Measurements from ENCODE around the gene EFCAB5. TPM values are rescaled to one million over a fixed set of nuclear protein-coding genes. Genes with fewer than 3 reads are reported as not detected.

The EFCAB5 gene
- total and polyA plus RNA-seq, 4 donors: under 0.01 to 0.05 TPM; not detected in 2

- TF ChIP-seq MAX (IDR thresholded peaks at IDR 0.05) (no peak), RXRA (IDR thresholded peaks at IDR 0.05) (no peak), FOXA1 (IDR thresholded peaks at IDR 0.05) (no peak), FOXA2 (IDR thresholded peaks at IDR 0.05) (no peak), SP1 (IDR thresholded peaks at IDR 0.05) (no peak), EGR1 (IDR thresholded peaks at IDR 0.05; ENCODE audit: low read depth in 2 of 2) (no peak)
These were observed 120.9 kb downstream of the EFCAB5 start (continued) for GRCh38 chr17:30062372-30062771.

DNA sequence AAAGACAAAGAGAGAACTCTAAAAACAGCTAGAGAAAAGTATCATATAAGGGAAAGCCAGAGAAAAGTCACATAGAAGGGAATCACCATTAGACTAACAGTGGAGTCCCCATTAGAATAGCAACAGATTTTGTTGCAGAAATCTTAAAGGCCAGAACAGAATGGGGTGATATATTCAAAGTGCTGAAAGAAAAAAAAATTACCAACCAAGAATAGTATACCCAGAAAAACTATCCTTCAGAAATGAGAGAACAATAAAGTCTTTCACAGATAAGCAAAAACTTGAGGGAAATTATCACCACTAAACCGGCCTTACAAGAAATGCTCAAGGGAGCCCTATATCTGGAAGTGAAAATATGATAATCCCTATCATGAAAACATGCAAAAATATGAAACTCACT, 123.3 kb downstream of the EFCAB5 start:
- no peak overlapping the region for H3K27ac ChIP-seq (ENCODE audit: low read depth in 1 of 2, low read length in 2 of 2)
- H3K4me1 ChIP-seq (ENCODE audit: control insufficient read depth in 4 of 4, insufficient read depth in 4 of 4, low read length in 3 of 4): no peaks in the 10 kb centered on the region
- no peak for DNase-seq (ENCODE audit: low spot score)
- H3K9ac ChIP-seq (ENCODE audit: low read depth in 1 of 2, low read length in 2 of 2): no peak overlapping the region
- no peaks in the 10 kb centered on the region for H3K36me3 ChIP-seq (ENCODE audit: control insufficient read depth in 4 of 4, insufficient read depth in 3 of 4, low read depth in 1 of 4, low read length in 3 of 4)
- peaks cover 2 to 24% (median 5%) of the 10 kb centered on the region in 4 donors for H3K9me3 ChIP-seq (ENCODE audit: control insufficient read depth in 4 of 4, low read length in 3 of 4)
- H3K27me3 ChIP-seq (ENCODE audit: control insufficient read depth in 4 of 4, insufficient read depth in 4 of 4, low read length in 3 of 4): peaks cover 0 to 5% (median 0%) of the 10 kb centered on the region in 4 donors
- WGBS: 75% methylated on average over 1 of the region's 1 CpG
- no peak overlapping the region for H3K4me3 ChIP-seq (ENCODE audit: low read depth in 1 of 3, low read length in 3 of 3)
- no peak for TF ChIP-seq REST (IDR thresholded peaks at IDR 0.05)
- TF ChIP-seq HNF4A (conservative IDR thresholded peaks at IDR 0.05): no peak
- TF ChIP-seq FOXA2 (IDR thresholded peaks at IDR 0.05): no peak
- TF ChIP-seq EGR1 (IDR thresholded peaks at IDR 0.05; ENCODE audit: low read depth in 2 of 2): no peak
- no peak for TF ChIP-seq RAD21 (IDR thresholded peaks at IDR 0.05)
- TF ChIP-seq CTCF (IDR thresholded peaks at IDR 0.05; ENCODE audit: low read depth, low read length, missing input control): no peak
- TF ChIP-seq JUND (IDR thresholded peaks at IDR 0.05): no peak
- no peak for TF ChIP-seq RXRA (IDR thresholded peaks at IDR 0.05)

DNA sequence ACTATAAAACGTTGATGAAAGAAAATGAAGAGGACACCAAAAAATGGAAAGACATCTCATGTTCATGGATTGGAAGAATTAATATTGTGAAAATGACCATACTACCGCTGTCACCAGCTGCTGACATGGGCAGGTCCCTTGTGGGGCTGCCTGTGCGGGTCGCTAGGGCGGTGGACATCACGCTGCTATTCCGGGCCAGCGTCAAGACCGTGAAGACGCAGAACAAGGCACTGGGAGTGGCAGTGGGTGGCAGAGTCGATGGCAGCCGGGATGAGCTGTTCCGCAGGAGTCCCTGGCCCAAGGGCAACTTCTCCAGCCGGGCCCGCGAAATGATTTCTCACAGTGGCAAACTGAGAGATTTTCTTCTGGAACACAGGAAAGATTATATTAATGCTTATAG, 127.0 kb downstream of the EFCAB5 start:
- H3K36me3 ChIP-seq (ENCODE audit: control insufficient read depth in 4 of 4, insufficient read depth in 3 of 4, low read depth in 1 of 4, low read length in 3 of 4): no peaks in the 10 kb centered on the region
- peaks cover 2 to 17% (median 3%) of the 10 kb centered on the region in 4 donors for H3K9me3 ChIP-seq (ENCODE audit: control insufficient read depth in 4 of 4, low read length in 3 of 4)
- H3K4me1 ChIP-seq (ENCODE audit: control insufficient read depth in 4 of 4, insufficient read depth in 4 of 4, low read length in 3 of 4): no peaks in the 10 kb centered on the region
- no peak overlapping the region for H3K9ac ChIP-seq (ENCODE audit: low read depth in 1 of 2, low read length in 2 of 2)
- TF ChIP-seq ZBTB33 (IDR thresholded peaks at IDR 0.05): no peak
- TF ChIP-seq CTCF (IDR thresholded peaks at IDR 0.05; ENCODE audit: low read depth, low read length, missing input control): no peak
- TF ChIP-seq SP1 (IDR thresholded peaks at IDR 0.05): no peak
- TF ChIP-seq RAD21 (IDR thresholded peaks at IDR 0.05): no peak
- TF ChIP-seq GABPA (IDR thresholded peaks at IDR 0.05 in 1 of 2, conservative IDR thresholded peaks at IDR 0.05 in 1 of 2): no peak
- no peak for DNase-seq (ENCODE audit: low spot score)
- no peak overlapping the region for H3K27ac ChIP-seq (ENCODE audit: low read depth in 1 of 2, low read length in 2 of 2)
- no peak overlapping the region for H3K4me3 ChIP-seq (ENCODE audit: low read depth in 1 of 3, low read length in 3 of 3)
- no peaks in the 10 kb centered on the region for H3K27me3 ChIP-seq (ENCODE audit: control insufficient read depth in 4 of 4, insufficient read depth in 4 of 4, low read length in 3 of 4)
- 95% methylated on average over 16 of the region's 16 CpGs for WGBS
